ENCODE data around the gene KTI12. TPM values are rescaled to one million over a fixed set of nuclear protein-coding genes. Genes with fewer than 3 reads are reported as not detected.
"Not testable (repeated sequence)": the region's sequence is repeated elsewhere in the genome, so short reads cannot be mapped to it uniquely, and the experiment has no call there.

KTI12 gene
- polyA plus RNA-seq, 1 of the 3 experiments (the other 2 are of a cell fraction) = 13.7 TPM

- no peak for TF ChIP-seq GATA2 (CRISPR knock-in tag; IDR thresholded peaks at IDR 0.05)
- TF ChIP-seq MAX (IDR thresholded peaks at IDR 0.05; ENCODE audit: low read depth) = no peak
- TF ChIP-seq CTCF (IDR thresholded peaks at IDR 0.05) = no peak
- TF ChIP-seq MEF2A (IDR thresholded peaks at IDR 0.05; ENCODE audit: borderline replicate concordance, low read depth) = no peak
- TF ChIP-seq RCOR1 (IDR thresholded peaks at IDR 0.05; ENCODE audit: low read length) = no peak
- TF ChIP-seq NFIC (IDR thresholded peaks at IDR 0.05; ENCODE audit: borderline replicate concordance) = no peak
Measured at GRCh38 chr1:52053862-52054261, 20.3 kb upstream of the KTI12 start (continued).

- H3K9ac ChIP-seq; H3K9me3 ChIP-seq; H3K9me2 ChIP-seq; DNase-seq; H3K27ac ChIP-seq (ENCODE audit: low read depth in 2 of 2, low read length in 1 of 2); H4K20me1 ChIP-seq (ENCODE audit: insufficient read depth); H3K4me1 ChIP-seq (ENCODE audit: control insufficient read depth in 1 of 2, insufficient read depth in 2 of 2, low read depth in 1 of 2, low read length in 1 of 2); H3K27me3 ChIP-seq (ENCODE audit: insufficient read depth); H3K4me3 ChIP-seq (ENCODE audit: low read depth in 2 of 2, low read length in 1 of 2); H2AFZ ChIP-seq (ENCODE audit: low read depth); POLR2A ChIA-PET; H3K4me2 ChIP-seq: not testable (repeated sequence)
- H3K36me3 ChIP-seq (replicated peaks in 1 of 2; ENCODE audit: control insufficient read depth in 1 of 2, insufficient read depth in 2 of 2, low read length in 1 of 2) = peaks cover 13 to 40% of the 10 kb centered on the region in 2 experiments
- whole genome bisulfite sequencing (ENCODE audit: low lambda C conversion rate) = 100% methylated on average over 4 of the region's 4 CpGs
- CTCF ChIA-PET = interaction anchor here (1.5 kb wide), 1 partner anchor 153 kb away, joined by 6 read pairs; no protein-coding TSS in a partner anchor
- peaks cover 13% of the 10 kb centered on the region for H3F3A ChIP-seq (replicated peaks; ENCODE audit: insufficient read depth)
- peaks cover 93% of the 10 kb centered on the region for H3K79me2 ChIP-seq (ENCODE audit: insufficient read depth)
Measured at GRCh38 chr1:52049337-52049736, 15.7 kb upstream of the KTI12 start.

- H3K9me2 ChIP-seq; DNase-seq; H3K9ac ChIP-seq; H4K20me1 ChIP-seq (ENCODE audit: insufficient read depth); H3K4me3 ChIP-seq (ENCODE audit: low read depth in 2 of 2, low read length in 1 of 2); H3K4me2 ChIP-seq; H3K9me3 ChIP-seq; POLR2A ChIA-PET; H3K27me3 ChIP-seq (ENCODE audit: insufficient read depth); H3K27ac ChIP-seq (ENCODE audit: low read depth in 2 of 2, low read length in 1 of 2); H2AFZ ChIP-seq (ENCODE audit: low read depth); H3K4me1 ChIP-seq (ENCODE audit: control insufficient read depth in 1 of 2, insufficient read depth in 2 of 2, low read depth in 1 of 2, low read length in 1 of 2): not testable (repeated sequence)
- WGBS (ENCODE audit: low lambda C conversion rate) = 97% methylated on average over 4 of the region's 4 CpGs
- CTCF ChIA-PET = interaction anchor here (3.0 kb wide), 1 partner anchor 12 kb away, joined by 9 read pairs; the partner anchor contains the start of gene KTI12
- peaks cover 94% of the 10 kb centered on the region for H3K79me2 ChIP-seq (ENCODE audit: insufficient read depth)
- H3K36me3 ChIP-seq (replicated peaks in 1 of 2; ENCODE audit: control insufficient read depth in 1 of 2, insufficient read depth in 2 of 2, low read length in 1 of 2) = peaks cover 7 to 32% of the 10 kb centered on the region in 2 experiments
- H3F3A ChIP-seq (replicated peaks; ENCODE audit: insufficient read depth) = peaks cover 11% of the 10 kb centered on the region
Measured at GRCh38 chr1:52045666-52046195, 12.1 kb upstream of the KTI12 start.

GRCh38 chr1:52045236-52045635 is 11.6 kb upstream of the KTI12 start:
- no peaks in the 10 kb centered on the region for H4K20me1 ChIP-seq (ENCODE audit: insufficient read depth)
- no peak overlapping the region for H3K4me3 ChIP-seq (ENCODE audit: low read depth in 2 of 2, low read length in 1 of 2)
- peaks cover 6% of the 10 kb centered on the region for H3F3A ChIP-seq (replicated peaks; ENCODE audit: insufficient read depth)
- H3K79me2 ChIP-seq (ENCODE audit: insufficient read depth) = peaks cover 92% of the 10 kb centered on the region
- no peaks in the 10 kb centered on the region for H3K9me2 ChIP-seq
- peaks cover 2 to 34% of the 10 kb centered on the region in 2 experiments for H3K36me3 ChIP-seq (replicated peaks in 1 of 2; ENCODE audit: control insufficient read depth in 1 of 2, insufficient read depth in 2 of 2, low read length in 1 of 2)
- ChIA-PET CTCF (interaction anchor here (3.0 kb wide), 1 partner anchor 12 kb away, joined by 9 read pairs; the partner anchor contains the start of gene KTI12), POLR2A (no interaction called here)
- 97% methylated on average over 2 of the region's 2 CpGs for WGBS (ENCODE audit: low lambda C conversion rate)
- H3K4me2 ChIP-seq = no peak overlapping the region
- DNase-seq = no peak
- no peaks in the 10 kb centered on the region for H3K4me1 ChIP-seq (ENCODE audit: control insufficient read depth in 1 of 2, insufficient read depth in 2 of 2, low read depth in 1 of 2, low read length in 1 of 2)
- H3K27me3 ChIP-seq (ENCODE audit: insufficient read depth) = no peaks in the 10 kb centered on the region
- no peak overlapping the region for H2AFZ ChIP-seq (ENCODE audit: low read depth)
- H3K9me3 ChIP-seq = no peaks in the 10 kb centered on the region
- H3K27ac ChIP-seq (ENCODE audit: low read depth in 2 of 2, low read length in 1 of 2) = no peak overlapping the region
- H3K9ac ChIP-seq = no peak overlapping the region
- TF ChIP-seq RAD21 (IDR thresholded peaks at IDR 0.05; ENCODE audit: low read length) (no peak), POLR2AphosphoS5 (IDR thresholded peaks at IDR 0.05; ENCODE audit: low read depth, low read length) (no peak), SMC3 (IDR thresholded peaks at IDR 0.05; ENCODE audit: low read depth, low read length) (no peak), CHD2 (IDR thresholded peaks at IDR 0.05; ENCODE audit: low read length, partially characterized antibody) (no peak), NFIC (IDR thresholded peaks at IDR 0.05; ENCODE audit: borderline replicate concordance) (no peak), FOSL2 (IDR thresholded peaks at IDR 0.05; ENCODE audit: borderline replicate concordance, low read depth) (no peak), MXI1 (IDR thresholded peaks at IDR 0.05; ENCODE audit: low read depth, low read length) (no peak), GATA2 (CRISPR knock-in tag; IDR thresholded peaks at IDR 0.05) (no peak), ZBTB33 (IDR thresholded peaks at IDR 0.05; ENCODE audit: borderline replicate concordance, low read depth) (no peak), NRF1 (IDR thresholded peaks at IDR 0.05; ENCODE audit: low read depth, low read length) (no peak), RXRA (IDR thresholded peaks at IDR 0.05; ENCODE audit: borderline replicate concordance, low read depth) (no peak), TAF1 (IDR thresholded peaks at IDR 0.05; ENCODE audit: borderline replicate concordance, low read depth, low read length) (no peak), YY1 (IDR thresholded peaks at IDR 0.05; ENCODE audit: low read depth) (no peak)

All from SK-N-SH (cell line).